Colonic mucosa (tissue), 4 donors: Measurements from ENCODE around the gene RAD9A. TPM values are rescaled to one million over a fixed set of nuclear protein-coding genes. Genes with fewer than 3 reads are reported as not detected.

Experiments used
- DNase-seq: peaks from one replicate; pipeline ENCODE4 v3.0.0-alpha.2; 2020
- H3K27ac ChIP-seq: fragments of 200-600 bp; one replicate; pipeline ENCODE4 v1.8.0; 2021
- H3K27me3 ChIP-seq: fragments of 200-600 bp; one replicate; pipeline ENCODE4 v1.8.0; 2021
- H3K36me3 ChIP-seq: fragments of 200-600 bp; one replicate; pipeline ENCODE4 v1.8.0; 2021
- H3K4me1 ChIP-seq: fragments of 200-600 bp; one replicate; pipeline ENCODE4 v1.8.0; 2021; ENCODE audit warnings: mild to moderate bottlenecking
- H3K4me3 ChIP-seq: fragments of 200-600 bp; one replicate; pipeline ENCODE4 v1.8.0; 2021
- H3K9ac ChIP-seq, 2 donors: one replicate each; pipeline ENCODE4 v1.7.0; 2013; ENCODE audit warnings: control low read depth in 2 of 2, low read depth in 2 of 2, low read length in 2 of 2
- H3K9me3 ChIP-seq: fragments of 200-600 bp; one replicate; pipeline ENCODE4 v1.8.0; 2021
- intact Hi-C: fragments of 100-400 bp; cut with DNase I; formaldehyde crosslinking; loops from one replicate; pipeline ENCODE4 v1.14.1; 2022
- total RNA-seq, 2 donors: library from RNA; stranded (reverse); fragmentation: NEBNext Ultra II Directional in 1 of 2; extraction: Animal tissue kit (Norgen Biotek cat#: 25700) in 1 of 2; gene quantifications; one replicate each; pipeline ENCODE4 v1.2.1, GENCODE V29; 2021
- TF ChIP-seq, protein P1 (sequence below): fragments of 200-600 bp; IDR thresholded peaks from one replicate; pipeline ENCODE4 v1.8.0; 2022; ENCODE audit warnings: antibody characterized with exemption, mild to moderate bottlenecking
- donor health status: healthy.
- donor health status: DM: no; HTN: no; CAD: no.
- donor health status: DM: no; HTN: no; CAD: no.

Gene RAD9A
- total RNA-seq, 2 donors from 2014 or later, result 21.8 to 35.1 TPM

GRCh38 chr11:67418476-67419281 lies 26.9 kb downstream of the RAD9A start:
- H3K4me1 ChIP-seq, result no peaks in the 10 kb centered on the region
- H3K36me3 ChIP-seq, result no peaks in the 10 kb centered on the region
- intact Hi-C loops, result no loop called here
- TF ChIP-seq, protein P1, sequence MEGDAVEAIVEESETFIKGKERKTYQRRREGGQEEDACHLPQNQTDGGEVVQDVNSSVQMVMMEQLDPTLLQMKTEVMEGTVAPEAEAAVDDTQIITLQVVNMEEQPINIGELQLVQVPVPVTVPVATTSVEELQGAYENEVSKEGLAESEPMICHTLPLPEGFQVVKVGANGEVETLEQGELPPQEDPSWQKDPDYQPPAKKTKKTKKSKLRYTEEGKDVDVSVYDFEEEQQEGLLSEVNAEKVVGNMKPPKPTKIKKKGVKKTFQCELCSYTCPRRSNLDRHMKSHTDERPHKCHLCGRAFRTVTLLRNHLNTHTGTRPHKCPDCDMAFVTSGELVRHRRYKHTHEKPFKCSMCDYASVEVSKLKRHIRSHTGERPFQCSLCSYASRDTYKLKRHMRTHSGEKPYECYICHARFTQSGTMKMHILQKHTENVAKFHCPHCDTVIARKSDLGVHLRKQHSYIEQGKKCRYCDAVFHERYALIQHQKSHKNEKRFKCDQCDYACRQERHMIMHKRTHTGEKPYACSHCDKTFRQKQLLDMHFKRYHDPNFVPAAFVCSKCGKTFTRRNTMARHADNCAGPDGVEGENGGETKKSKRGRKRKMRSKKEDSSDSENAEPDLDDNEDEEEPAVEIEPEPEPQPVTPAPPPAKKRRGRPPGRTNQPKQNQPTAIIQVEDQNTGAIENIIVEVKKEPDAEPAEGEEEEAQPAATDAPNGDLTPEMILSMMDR, result no peak
- H3K4me3 ChIP-seq, result no peak overlapping the region
- no peaks in the 10 kb centered on the region for H3K27me3 ChIP-seq
- H3K9ac ChIP-seq, result peak overlapping the region in 1 of 2 donors; percentile 18
- no peaks in the 10 kb centered on the region for H3K9me3 ChIP-seq
- no peak overlapping the region for H3K27ac ChIP-seq
- DNase-seq, result no peak

- intact Hi-C loops, result no loop called here
- Histone ChIP-seq H3K4me1 (no peaks in the 10 kb centered on the region), H3K9me3 (no peaks in the 10 kb centered on the region), H3K9ac (no peak overlapping the region), H3K4me3 (no peak overlapping the region), H3K27ac (no peak overlapping the region), H3K36me3 (no peaks in the 10 kb centered on the region), H3K27me3 (no peaks in the 10 kb centered on the region)
- TF ChIP-seq, protein P1, result no peak
- DNase-seq, result no peak
Measured at GRCh38 chr11:67419325-67420049, 27.7 kb downstream of the RAD9A start.

DNA sequence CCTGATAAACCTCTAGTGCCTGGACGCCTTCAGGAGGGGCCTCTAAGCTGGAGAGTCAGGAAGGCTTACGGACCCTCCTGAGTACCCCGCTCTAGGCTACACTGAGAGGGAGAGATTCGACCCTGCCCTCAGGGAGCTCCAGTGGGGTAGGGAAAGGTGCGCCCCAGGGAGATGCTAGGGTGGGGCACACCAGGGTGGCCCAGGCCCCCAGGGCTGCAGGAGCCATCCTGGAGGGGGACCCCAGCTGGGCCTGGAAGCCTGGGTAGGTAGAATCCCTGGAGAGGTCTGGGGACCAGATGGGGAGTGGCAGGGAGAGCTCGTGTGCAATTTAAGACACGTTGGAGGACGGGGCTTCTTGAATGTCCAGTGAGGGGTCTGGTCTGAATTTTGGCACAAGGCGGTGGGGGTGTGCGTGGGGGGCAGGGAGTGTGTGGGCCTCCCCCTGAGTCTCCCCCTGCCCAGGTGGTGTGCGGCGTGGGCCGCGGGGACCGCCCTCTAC lies 28.4 kb downstream of the RAD9A start:
- TF ChIP-seq, protein P1, result no peak
- no peaks in the 10 kb centered on the region for H3K27me3 ChIP-seq
- H3K9me3 ChIP-seq, result no peaks in the 10 kb centered on the region
- H3K4me3 ChIP-seq, result peak overlapping the region; percentile 54
- intact Hi-C loops, result no loop called here
- no peak for DNase-seq
- H3K36me3 ChIP-seq, result no peaks in the 10 kb centered on the region
- H3K9ac ChIP-seq, result peak overlapping the region; percentile 76 to 97
- H3K4me1 ChIP-seq, result no peaks in the 10 kb centered on the region
- H3K27ac ChIP-seq, result peak overlapping the region; percentile 88

DNA sequence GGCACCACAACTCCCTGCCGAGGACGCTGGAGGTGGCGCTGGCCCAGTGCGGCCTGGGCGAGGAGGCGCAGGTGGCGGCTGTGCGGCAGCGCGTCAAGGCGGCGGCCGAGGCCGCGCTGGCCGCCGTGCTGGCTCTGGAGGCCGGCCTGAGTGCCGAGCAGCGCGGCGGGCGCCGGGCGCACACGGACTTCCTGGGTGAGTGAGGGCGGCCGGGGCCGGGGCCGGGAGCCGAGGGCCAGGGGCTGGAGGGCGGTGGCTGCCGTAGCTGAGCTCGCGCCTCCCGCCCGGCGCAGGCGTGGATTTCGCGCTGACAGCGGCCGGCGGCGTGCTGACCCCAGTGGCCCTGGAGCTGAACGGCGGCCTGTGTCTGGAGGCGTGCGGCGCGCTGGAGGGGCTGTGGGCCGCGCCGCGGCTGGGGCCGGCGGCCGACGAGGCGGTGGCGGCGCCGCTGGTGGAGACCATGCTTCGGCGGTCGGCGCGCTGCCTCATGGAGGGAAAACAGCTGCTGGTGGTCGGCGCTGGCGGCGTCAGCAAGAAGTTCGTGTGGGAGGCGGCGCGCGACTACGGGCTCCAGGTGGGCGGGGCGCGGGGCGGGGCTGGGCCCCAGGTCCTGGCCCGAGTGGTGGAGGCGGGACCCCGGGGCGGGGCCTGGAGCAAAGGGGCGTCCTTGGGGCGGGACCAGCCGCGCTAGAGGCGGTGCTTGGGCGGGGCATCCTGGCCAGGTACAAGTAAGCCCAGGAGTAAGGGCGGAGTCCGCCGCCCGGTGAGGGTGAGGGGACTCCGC lies 29.1 kb downstream of the RAD9A start:
- peak overlapping the region; percentile 76 to 97 for H3K9ac ChIP-seq
- H3K27ac ChIP-seq, result peak overlapping the region; percentile 88
- no peaks in the 10 kb centered on the region for H3K27me3 ChIP-seq
- intact Hi-C loops, result no loop called here
- DNase-seq, result peak; percentile 99
- no peaks in the 10 kb centered on the region for H3K9me3 ChIP-seq
- TF ChIP-seq, protein P1, result no peak
- H3K36me3 ChIP-seq, result no peaks in the 10 kb centered on the region
- no peaks in the 10 kb centered on the region for H3K4me1 ChIP-seq
- peak overlapping the region; percentile 54 for H3K4me3 ChIP-seq

- Histone ChIP-seq H3K4me1 (no peaks in the 10 kb centered on the region), H3K36me3 (no peaks in the 10 kb centered on the region), H3K4me3 (peak overlapping the region; percentile 54), H3K9ac (no peak overlapping the region), H3K27me3 (no peaks in the 10 kb centered on the region), H3K9me3 (no peaks in the 10 kb centered on the region), H3K27ac (peak overlapping the region; percentile 88)
- DNase-seq, result no peak
- TF ChIP-seq, protein P1, result no peak
- intact Hi-C loops, result no loop called here
Measured at GRCh38 chr11:67421430-67422031, 29.7 kb downstream of the RAD9A start.
